CD4-positive, alpha-beta T cell treated with Interleukin-10 for 1 hour (primary cell): Measurements from ENCODE around the gene LRP8.

Experiments used
- DNase-seq: peaks from one replicate; pipeline ENCODE4 v3.0.0-alpha.2; 2020

The LRP8 gene

DNA sequence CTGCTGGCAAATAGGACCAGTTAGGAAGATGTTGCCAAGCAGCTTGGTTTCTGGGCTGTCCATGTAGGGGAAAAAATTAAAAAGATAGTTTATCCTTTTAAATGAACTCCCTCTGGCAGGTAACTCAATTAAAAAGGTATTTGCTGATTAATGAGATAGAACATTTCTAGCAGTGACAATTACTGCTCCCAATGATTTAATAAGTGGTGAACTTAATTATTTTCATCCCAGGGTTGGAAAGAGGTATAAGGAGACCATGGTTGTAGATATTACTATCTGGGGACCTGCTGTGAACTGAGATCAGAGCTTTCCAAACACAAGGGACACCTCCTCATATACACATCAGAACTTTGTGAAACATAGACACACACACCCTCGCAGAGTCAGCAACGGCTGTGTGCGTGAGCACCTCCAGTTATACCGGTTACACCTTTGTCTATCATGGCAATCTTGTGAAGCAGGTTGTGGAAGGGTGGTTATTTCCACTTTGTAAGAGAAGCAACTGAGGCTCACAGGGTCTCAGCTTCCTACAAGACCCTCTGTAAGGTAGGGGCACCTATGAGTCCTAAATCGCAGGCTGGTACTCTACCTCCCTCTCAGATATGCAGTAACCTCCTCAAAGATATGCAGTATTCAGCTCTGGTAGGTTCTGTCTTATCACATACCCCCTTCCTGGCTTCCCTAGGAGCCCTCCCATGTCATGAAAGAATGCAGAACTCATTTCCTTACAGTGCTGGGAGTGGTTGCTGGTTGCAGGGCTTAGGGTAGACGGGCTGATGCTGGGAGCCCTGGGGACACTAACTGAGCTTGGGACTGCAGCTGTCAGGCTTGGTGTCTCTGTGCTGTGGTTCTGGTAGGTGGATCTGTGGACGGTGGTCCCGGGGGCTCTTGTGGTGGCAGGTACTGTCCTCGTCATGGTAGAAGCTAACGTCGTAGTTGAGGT lies 71.1 kb downstream of the LRP8 start:
- DNase-seq = no peak

DNA sequence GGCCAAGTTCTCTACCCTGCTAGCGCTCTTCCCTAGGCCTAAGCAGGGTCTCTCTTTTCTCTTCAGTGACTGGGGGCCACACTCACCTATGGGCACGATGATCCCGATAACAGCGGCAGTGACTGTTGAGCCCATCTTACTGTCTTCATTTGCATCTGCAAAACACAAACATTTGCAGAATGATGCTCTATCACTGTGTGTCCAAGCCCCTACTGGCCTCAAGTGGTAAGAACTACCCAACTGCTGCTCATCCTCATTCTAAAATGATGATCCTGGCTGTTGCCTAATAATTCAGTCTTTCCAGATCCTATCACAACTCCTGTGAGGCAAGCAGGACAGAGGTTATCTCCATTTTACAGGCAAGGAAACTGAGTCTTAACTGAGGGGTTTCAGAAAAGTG lies 72.8 kb downstream of the LRP8 start:
- DNase-seq = no peak

DNA sequence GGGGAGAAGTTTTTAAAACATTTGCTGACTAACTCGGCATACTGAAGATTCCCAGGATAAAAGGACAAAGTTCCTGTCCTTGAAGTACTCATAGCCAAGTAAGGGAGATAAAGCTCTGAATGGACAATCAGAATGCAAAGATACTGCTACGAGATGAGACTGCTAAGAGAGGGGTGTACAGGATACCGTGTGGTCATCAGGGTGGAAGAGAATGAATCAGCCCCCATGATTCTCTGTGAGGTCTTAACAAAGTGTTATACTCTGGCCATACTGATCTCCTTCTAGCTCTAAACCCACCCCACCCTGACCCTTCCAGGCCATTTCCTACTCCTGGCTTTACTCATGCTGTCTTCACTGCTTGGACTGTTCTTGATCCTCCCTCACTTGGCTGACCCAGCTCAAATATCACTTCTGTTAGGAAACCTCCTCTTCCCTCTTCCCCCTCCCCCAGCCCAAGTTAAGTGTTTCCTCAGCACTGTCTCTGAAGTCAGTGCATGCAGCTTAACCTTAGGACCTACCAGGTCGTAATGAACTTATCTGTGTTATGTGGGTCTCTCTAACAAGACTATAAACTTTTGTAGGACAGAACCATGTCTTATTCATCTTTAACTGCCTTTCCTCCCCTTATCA lies 73.7 kb downstream of the LRP8 start:
- DNase-seq = no peak

DNA sequence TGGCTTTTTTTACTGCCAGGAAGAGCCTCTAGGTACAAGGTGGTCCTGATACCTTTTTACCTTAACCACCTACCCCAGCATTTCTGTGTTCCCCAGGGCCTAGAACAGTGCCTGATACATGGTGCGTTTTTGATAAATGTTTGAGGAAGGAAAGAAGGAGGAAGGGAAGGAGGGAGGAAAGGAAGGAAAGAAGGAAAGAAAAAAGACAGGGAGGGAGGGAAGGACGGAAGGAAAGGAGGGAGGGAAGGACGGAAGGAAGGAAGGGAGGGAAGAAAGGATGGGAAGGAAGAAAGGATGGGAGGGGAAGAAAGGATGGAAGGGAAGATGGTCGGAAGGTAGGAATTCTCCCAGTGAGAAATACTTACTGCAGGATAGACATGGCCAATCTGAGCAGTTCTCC lies 77.5 kb downstream of the LRP8 start:
- no peak for DNase-seq

DNA sequence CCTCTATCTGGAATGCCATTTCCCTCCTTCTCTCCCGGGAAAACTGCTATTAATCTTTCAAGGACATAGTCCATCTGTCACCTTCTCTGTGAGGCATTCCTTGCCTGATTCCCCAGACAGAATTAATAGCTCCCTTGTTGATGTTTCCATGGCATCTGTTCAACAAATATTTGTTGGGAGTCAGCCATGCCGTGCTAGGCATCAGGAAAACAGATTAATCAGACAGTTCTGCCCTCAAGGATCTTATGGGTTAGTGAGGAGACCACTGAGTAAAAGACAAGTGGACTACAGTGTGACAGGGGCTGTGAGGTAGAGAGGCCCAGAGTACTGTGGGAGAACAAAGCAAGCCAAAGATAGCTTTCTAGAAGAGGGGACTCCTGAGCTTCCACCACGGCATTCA lies 78.2 kb downstream of the LRP8 start:
- no peak for DNase-seq

DNA sequence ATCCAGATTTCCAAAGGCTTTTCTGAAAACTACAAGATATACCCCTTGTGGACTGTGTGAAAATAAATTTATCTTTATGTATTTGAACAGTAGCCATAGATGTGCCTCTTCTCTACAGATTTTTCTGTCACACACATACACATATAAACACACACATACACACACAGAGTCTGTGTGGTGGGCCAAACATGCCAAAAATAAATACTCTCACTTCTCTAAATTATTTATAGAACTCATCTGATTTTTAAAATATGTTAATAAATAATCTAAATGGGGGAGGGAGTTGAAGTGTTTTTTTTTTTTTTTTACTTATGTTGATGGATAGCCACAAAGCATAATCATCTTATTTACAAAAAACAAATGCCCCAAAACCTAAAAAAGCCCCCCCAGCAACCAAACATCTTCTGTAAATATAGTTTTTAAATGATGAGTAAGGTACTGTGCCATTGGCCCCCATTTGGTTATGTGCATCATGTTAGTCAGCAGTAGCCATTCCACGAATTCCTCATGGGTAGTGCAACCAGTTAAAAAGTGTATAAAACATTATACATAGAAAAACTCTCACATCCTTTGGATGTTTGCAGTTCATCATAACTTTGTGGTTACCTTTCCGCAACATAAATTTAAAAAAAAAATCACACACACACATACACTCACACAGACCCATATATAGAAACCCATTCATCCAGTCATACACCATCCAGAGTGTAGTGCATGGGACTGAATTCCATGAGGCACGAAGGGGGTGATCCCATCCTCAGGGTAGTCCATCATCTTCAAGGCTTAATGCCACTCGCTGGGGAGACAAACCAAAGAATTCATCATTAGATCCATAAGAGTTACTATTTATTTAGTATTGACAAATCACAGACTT lies 81.4 kb downstream of the LRP8 start:
- no peak for DNase-seq

DNA sequence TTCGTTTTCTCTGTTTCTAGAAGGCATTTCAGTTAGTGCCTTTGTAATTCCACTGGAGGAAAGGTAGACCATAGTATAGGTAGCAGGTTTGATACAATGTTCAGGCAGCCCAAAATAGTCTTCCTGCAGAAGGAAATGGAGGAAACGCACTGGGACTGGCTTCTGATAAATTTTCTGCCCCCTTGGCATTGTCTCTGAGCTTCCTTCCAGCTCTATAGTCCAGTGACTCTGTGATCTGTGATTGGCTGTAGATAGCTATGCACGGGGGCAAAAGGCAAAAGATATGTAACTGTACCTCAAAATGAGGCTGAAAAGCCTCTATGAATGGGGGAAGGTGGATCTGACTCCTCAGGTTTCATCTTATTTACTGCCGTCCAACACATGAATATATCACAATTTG lies 83.7 kb downstream of the LRP8 start:
- no peak for DNase-seq

DNA sequence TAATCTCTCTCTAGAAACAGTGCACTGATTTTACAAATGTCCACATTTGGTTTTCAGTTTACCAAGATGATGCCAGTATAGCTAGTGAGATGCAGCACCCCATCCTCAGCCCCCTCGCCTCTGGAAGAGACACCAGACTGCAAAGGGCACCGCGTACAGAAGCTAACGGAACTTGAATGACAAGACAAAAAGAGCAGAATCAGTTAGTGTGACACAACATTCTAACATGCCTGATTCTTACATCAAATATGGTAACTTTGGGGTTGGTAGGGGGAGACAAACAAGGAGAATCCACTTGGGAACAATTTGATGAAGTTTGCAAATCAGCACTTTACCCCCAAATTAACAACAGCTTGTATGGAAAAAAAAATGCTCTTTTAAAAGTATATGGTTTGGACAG lies 85.5 kb downstream of the LRP8 start:
- no peak for DNase-seq

DNA sequence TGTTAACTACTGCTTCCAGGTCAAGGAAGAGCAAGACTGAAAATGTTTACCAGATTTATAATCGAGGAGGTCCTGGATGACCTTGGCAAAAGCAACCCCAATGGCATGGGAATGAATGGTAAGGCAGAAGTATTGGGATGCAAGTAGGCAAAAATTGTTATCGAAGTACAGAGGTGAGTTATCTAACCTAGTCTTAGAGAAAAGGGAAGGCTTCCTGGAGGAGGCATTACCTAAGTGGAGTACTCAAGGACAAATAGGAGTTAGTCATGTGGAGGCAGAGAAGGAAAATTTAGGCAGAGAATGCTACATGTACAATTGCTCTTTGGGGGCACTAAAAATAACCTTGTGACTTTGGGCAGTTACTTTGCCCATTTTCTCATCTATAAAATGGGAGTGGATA lies 86.0 kb downstream of the LRP8 start:
- DNase-seq = no peak

DNA sequence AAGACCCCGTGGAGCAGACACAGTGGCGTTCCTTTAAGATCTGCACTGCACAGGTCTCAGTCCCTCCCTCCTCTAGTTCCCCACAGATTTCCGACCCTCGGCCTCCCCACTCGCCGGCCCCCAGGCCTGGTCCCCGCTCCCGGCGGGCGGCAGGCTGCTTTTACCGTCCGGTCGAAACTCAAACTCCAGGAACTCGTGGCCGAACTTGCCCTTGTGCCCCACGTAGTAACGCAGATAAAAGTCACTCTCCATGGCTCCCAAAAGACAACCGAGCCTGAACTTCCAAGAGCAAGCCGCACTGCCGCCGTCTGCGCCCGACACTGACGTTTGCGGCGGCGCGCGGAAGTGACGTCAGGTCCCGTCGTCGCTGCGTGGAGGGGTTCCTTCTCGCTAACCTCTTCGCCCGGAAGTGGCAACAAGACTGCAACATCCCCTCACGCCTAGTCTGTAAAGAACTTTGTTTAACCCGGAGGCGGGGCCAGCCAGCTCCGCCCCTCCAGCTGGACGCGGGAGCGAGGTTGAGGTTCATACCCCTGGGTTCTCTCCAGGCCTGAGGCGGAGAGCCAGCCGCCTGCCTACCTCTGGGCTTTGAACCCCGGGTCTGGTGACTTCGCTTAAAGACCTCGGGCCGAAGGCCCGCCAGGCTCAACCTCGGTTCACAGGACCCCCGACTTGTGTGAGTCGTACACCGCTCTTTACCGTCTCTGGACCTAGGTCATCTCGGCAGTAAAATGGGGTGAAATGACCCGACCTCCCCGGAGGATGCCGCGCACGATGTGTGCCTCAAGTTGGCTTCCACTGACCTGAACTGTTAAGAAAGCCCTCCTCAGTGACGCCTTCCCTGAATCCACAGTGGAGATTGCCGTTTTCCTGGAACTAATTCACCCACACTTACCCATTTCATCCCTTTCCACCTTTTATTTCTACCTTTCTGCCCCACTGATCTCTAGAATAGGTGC lies 89.4 kb downstream of the LRP8 start, which contains the start of gene MAGOH:
TSS of gene MAGOH (minus strand) at position 322 of the 959 bp plus-strand sequence. CDS start at position 252, 70 bp downstream.
- peak; percentile 95 for DNase-seq

DNA sequence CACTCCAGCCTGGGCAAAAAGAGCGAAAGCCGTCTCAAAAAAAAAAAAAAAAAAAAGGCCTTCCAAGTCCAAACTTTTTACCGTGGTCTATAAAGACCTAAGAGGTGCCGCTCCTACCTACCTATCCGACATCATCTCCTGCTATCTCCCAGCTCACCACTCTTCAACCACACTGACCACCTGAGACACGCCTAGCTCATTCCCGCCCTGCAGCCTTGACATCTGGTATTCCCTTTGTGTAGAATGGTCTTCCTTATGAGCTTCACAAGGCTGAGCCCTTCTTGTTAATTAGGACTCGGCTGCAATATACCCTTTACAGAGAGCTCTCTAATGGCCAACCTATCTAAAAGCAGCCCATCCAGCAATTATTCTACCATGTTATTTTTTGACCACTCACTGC lies 90.2 kb downstream of the LRP8 start:
- DNase-seq = peak; percentile 8

DNA sequence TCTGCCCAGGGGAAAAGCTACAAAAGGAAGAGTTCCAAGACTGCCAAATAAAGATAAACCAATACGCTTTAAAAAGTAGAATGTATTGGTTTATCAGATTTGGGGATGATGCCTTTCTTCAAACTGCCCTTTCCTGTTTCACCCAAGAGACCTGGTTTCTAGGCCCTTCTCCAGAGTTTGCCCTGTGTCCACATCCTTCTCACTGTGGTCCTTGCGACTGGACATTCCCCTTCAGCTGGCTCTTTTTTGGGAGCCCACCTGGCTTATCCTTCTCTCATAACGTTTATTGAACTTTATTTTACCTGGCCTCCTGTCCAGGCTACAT lies 106.9 kb downstream of the LRP8 start:
- no peak for DNase-seq

DNA sequence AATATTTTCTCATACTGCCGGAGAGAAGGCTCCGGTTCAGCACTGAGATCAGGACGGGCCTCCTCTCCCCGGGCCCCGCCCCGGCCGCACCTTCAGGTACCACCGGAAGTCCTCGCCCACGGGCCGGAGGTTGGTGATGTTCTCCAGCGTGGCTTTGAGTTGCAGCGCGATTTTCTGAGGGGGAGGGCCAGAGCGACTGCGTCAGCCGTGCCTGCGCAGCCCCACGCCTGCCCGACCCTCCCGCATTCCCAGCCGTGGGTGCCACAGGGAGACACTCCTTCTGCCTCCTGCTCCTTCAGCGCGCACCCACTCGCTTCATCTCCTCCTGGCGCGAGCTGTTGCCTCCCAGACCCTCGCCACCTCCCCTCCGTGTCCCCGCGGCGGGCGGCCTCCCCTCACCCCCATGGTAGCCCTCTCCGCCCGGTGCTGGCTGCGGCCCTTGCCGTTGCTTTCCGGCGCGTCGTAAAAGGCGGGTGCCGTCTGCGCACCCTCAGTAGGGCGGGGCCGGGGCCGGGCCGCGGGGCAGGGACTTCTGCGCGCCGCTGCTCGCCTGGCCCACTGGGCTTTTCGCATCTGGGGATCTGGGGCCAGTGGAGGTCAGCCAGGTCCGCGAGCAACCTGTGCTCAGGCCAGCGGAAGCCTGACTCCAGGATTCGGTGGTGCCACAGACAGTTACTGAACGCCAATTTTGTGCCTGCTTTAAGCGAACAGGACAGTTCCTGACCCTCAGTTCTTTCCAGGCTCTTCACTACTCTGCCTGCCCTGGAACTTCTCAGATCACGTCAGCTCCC lies 107.5 kb downstream of the LRP8 start, which contains the start of gene CZIB:
TSS of gene CZIB (minus strand) at position 464 of the 791 bp plus-strand sequence. CDS start at position 405, 59 bp downstream.
- peak; percentile 93 for DNase-seq

DNA sequence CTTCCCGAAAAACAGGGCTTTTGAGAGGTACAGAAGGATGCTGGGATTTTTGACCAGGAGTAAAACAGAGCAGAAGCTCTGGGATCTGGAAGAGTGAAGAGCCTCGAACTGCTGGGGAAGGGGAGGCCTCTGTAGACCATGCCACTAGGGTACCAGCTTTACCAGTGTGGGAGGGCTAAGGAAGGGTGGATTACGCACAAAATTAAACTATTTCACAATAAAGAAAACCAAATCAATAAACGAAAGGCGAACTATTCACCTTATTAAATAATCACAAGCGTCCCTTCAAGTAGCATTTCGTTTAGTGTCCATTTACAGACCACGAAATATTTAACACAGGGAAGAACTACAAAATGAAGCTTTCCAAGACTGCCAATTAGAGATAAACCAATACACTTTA lies 108.2 kb downstream of the LRP8 start:
- no peak for DNase-seq

DNA sequence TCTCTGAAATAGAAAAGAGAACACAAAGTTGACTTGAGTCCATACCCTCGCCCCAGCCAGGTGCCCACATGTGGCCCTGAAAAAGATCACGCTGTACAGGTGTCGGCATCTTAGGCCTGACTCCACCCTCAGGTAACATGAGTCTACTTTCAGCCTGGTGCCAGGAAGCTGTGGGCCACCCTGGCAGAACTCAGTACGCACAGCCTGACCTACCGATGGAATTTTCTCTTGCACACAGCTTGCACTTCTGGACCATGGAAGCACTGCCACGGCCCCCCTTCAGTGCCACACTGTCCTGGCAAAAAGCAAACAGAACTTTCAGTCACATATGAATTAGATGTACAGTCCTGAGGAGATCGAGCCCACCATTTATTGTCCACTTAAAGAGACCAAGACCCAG lies 109.7 kb downstream of the LRP8 start:
- no peak for DNase-seq

DNA sequence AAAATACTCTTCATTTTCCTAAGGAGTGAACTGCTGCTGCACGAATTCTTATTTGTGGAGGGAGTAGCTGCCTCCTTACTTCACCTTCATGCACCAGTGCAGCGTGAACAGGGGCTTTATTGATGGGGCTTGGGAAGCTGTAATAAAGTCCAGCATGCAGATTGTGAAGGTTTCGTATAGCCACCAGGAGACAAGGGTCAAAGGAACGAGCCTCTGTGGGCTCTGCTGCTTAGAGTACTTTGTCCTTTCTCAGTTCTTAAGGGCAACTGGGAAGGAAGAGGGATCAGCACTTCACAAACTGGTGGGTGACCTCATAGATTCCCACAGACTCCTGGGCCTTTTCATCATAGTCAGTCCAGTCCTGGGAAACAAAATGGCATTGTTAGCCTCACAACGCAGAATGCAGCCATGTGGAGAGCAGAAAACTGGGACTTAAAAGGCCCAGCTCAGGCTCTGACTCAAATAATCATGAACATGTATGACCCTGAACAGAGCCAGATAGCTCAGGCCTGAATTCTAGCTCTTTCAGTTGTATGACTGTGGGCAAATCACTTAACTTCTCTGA lies 113.4 kb downstream of the LRP8 start:
- DNase-seq = no peak

DNA sequence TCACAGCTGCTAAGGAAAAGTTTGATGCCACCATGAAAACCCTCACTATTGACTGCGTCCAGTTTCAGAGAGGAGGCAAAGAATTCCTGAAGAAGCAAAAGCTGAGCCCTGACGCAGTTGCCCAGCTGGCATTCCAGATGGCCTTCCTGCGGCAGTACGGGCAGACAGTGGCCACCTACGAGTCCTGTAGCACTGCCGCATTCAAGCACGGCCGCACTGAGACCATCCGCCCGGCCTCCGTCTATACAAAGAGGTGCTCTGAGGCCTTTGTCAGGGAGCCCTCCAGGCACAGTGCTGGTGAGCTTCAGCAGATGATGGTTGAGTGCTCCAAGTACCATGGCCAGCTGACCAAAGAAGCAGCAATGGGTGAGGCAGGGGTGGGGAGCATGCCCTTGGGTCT lies 116.9 kb downstream of the LRP8 start:
- DNase-seq = no peak

DNA sequence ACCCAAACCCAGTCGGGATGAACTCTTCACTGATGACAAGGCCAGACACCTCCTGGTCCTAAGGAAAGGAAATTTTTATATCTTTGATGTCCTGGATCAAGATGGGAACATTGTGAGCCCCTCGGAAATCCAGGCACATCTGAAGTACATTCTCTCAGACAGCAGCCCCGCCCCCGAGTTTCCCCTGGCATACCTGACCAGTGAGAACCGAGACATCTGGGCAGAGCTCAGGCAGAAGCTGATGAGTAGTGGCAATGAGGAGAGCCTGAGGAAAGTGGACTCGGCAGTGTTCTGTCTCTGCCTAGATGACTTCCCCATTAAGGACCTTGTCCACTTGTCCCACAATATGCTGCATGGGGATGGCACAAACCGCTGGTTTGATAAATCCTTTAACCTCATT lies 117.5 kb downstream of the LRP8 start:
- no peak for DNase-seq

DNA sequence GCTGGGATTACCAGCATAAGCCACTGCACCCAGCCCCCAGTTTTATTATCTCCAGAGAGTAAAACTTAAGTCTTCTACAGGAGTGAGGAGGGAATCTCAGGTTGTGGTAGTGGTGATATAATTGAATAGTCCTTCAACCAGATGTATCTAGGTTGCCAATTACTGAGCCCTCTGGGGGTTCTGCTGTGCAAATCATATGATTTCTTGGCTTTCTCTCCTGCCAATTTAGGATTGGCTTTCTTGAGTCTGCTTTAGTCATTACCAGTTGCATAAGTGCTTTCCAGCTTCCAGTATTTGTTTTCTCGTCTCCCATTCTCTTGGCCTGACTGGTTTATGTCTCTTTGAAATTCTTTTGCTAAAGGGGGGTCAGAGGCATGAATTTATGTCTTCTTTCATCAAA lies 120.1 kb downstream of the LRP8 start:
- no peak for DNase-seq

DNA sequence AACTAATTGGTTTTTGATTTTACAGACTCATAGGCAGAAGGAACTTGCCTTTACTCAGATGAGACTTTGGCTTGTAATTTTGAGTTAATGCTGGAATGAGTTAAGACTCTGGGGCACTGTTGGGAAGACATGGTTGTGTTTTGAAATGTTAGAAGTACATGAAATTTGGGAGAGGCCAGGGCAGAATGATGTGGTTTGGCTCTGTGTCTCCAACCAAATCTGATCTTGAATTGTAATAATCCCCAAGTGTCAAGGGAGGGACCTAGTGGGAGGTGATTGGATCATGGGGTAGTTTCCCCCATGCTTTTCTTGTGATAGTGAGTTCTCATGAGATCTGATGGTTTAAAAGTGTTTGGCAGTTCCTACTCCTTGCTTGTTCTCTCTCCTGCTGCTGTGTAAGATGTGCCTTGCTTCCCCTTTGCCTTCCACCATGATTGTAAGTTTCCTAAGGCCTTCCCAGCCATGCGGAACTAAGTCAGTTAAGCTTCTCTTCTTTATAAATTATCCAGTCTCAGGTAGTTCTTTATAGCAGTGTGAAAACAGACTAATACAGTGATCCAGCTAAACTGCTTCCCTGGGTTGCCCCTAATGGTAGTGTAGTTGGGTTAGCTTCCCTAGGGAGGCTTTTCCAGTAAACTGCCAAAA lies 121.0 kb downstream of the LRP8 start:
- DNase-seq = no peak
